AG10803 (cell line): Measurements from ENCODE around the gene CTIF.

Experiments
- DNase-seq: peaks from one replicate; pipeline ENCODE4 v3.0.0; 2010; ENCODE audit warnings: low read depth
- H3K4me3 ChIP-seq: 2 replicates; pipeline ENCODE4 v1.5.1; 2011; ENCODE audit warnings: mild to moderate bottlenecking, low read length, control low read depth
- CTCF ChIP-seq: conservative IDR thresholded peaks from 2 replicates; pipeline ENCODE4 v1.5.1; 2011; ENCODE audit warnings: mild to moderate bottlenecking, low read length, control low read depth, inconsistent platforms

CTIF gene

DNA sequence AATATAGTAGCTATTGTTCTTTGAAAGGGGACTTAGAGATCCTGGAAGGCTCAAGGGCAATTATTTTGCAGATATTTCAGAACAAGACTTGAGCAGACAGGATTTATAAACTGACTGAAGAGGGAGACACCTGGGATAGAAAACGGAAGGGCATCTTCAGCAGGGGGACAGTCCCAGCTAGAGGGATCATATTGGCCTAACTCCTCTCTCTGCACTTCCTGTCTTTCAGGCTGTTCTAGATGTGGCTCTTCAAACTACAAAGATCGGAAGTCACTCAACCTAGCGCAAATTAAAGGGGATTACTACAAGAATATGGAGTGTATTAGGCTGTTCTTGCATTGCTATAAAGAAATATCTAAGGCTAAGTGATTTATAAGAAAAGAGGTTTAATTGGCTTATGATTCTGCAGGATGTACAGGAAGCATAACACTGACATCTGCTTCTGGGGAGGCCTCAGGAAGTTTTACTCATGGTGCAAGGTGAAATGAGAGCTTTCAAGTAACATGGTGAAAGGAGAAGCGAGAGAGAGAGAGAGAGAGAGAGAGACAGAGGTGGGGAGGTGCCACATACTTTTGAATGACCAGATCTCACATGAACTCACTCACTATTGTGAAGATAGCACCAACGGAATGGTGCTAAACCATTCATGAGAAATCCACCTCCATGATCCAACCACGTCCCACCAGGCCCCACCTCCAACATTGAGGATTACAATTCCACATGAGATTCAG lies 5.3 kb upstream of the CTIF start:
- DNase-seq: no peak
- no peak overlapping the region for H3K4me3 ChIP-seq
- TF ChIP-seq CTCF: no peak

GRCh38 chr18:48534364-48534763 lies 4.5 kb upstream of the CTIF start:
- DNase-seq: peak; percentile 59
- no peak for TF ChIP-seq CTCF
- H3K4me3 ChIP-seq: no peak overlapping the region

- H3K4me3 ChIP-seq: no peak overlapping the region
- no peak for TF ChIP-seq CTCF
- DNase-seq: no peak
Observed at GRCh38 chr18:48535956-48536355, 2.9 kb upstream of the CTIF start.

GRCh38 chr18:48536516-48536915 lies 2.3 kb upstream of the CTIF start:
- no peak overlapping the region for H3K4me3 ChIP-seq
- TF ChIP-seq CTCF: no peak
- DNase-seq: no peak

GRCh38 chr18:48539406-48540250 lies 797 bp downstream of the CTIF start:
- DNase-seq: peak; percentile 45
- no peak for TF ChIP-seq CTCF
- peak overlapping the region; percentile 97 for H3K4me3 ChIP-seq

DNA sequence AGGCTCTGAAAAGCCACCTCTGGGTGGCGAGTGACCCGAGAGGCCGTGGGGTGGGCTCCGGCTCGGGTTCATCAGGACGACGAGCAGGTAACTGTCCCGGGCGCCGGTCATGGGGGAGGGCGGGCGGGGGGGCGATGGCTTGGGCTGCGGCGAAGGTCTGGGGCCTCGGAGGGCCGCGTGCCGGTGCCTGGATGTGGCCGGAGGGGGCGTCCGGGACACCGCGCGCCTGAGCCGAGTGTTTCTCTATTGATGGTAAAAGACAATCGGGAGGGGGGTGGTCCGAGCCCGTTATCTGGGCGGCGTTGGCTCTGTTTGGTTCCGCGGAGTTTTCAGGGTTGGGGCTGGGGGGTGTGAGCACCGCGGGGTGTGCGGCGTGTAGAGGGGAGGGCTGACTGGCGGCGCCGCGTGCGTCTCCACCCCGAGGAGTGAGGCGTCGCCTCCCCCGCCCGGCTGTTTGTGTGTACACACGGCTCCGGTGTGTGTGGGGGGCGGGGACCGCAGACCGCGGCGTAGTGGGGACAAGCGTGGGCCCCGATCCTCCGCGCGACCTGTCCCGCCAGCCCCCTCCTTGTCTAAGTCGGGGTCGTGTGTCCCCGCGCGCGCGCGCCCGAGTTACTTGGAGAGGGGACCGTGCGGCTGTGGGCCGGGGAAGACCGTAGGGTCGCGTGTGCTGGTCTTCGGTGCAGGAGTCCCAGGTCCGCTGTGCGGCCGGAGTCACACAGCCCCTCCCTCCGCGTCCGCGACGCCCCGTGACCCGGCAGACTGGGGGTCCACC lies 1.6 kb downstream of the CTIF start:
- DNase-seq: peak; percentile 74
- TF ChIP-seq CTCF: peak; percentile 25
- H3K4me3 ChIP-seq: peak overlapping the region; percentile 97
